ENCODE results near the gene TAS2R40.

TAS2R40 gene

GRCh38 chr7:143222782-143223181 is 945 bp downstream of the TAS2R40 start:
- in situ Hi-C loops (cut with HindIII; ENCODE audit: low sequenced_read_pairs), result no loop called here

- in situ Hi-C loops (cut with HindIII; ENCODE audit: low sequenced_read_pairs), result no loop called here
Measured at GRCh38 chr7:143223784-143224183, 1.9 kb downstream of the TAS2R40 start.

DNA sequence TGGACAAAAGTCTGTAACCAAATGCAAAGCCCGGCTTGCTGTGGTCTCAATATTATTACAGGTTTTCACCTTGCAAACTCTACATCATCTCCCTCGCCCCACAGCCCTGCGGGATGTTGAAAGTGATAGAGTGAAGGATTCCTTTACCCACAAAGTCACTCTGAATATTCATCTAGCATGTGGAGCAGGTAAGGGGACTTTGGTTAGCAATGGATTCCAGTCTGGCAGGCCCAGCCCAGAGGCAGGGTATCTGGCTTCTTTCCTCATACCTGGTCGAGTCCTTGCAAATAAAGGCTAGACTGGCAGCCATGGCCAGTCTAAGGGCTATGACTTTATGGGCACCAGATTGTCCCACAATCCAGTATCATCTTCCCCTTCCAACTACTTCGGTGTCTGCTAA is 3.2 kb downstream of the TAS2R40 start:
- in situ Hi-C loops (cut with HindIII; ENCODE audit: low sequenced_read_pairs), result no loop called here

- in situ Hi-C loops (cut with HindIII; ENCODE audit: low sequenced_read_pairs), result no loop called here
Measured at GRCh38 chr7:143227806-143228205, 6.0 kb downstream of the TAS2R40 start.

DNA sequence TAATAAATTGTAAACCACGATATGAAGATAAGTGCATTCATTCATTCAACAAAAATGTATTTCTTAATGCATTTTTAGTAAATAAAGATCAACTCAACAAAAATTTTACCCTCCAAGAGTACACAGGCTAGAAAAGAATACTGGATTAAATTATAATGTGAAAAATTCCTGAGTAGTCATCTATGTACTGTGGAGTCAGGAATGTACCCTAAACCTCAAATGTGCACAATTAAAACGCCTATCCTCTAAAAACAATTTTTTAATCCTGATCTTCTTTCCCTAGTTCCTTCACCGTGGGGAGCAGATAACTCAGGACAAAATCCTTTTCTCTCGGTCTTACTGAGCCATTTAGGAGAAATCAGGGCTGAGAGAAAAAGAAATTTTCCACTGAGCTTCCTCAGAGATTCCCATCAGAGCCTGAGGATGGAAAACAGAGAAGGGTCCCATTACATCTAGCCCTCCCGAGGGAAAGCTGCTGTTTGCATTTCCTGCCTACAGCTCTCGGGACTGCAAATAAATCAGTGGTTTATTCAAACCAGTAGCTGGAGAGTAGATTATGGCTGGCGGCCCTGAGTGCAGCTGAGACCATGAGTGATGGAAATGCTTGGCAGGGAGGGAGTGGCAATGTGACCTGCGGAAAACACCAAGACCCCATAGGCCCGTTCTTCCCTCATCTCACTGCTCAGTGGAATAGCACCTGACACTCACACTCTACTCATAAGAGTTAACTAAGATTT is 7.4 kb downstream of the TAS2R40 start:
- in situ Hi-C loops (cut with HindIII; ENCODE audit: low sequenced_read_pairs), result no loop called here

DNA sequence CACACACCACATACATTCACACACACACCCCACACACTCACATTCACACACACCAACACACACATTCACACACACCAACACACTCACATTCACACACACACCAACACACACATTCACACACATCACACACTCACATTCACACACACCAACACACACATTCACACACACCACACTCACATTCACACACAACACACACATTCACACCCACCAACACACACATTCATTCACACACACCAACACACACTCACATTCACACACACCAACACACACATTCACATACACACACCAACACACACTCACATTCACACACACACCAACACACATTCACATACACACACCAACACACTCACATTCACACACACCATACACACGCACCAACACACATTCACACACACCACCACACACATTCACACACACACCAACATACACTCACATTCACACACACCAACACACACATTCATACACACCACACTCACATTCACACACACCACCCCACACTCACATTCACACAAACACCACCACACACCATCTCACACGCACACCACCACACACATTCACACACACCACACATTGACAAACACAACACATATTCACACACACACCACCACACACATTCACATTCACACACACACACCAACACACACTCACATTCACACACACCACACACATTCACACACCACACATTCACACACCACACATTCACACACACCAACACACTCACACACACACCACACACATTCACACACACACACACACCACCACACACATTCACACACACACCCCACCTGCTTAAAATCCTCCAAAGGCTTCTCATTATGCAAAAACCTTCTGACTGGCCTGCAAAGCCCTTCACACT is 9.0 kb downstream of the TAS2R40 start:
- in situ Hi-C loops (cut with HindIII; ENCODE audit: low sequenced_read_pairs), result no loop called here

DNA sequence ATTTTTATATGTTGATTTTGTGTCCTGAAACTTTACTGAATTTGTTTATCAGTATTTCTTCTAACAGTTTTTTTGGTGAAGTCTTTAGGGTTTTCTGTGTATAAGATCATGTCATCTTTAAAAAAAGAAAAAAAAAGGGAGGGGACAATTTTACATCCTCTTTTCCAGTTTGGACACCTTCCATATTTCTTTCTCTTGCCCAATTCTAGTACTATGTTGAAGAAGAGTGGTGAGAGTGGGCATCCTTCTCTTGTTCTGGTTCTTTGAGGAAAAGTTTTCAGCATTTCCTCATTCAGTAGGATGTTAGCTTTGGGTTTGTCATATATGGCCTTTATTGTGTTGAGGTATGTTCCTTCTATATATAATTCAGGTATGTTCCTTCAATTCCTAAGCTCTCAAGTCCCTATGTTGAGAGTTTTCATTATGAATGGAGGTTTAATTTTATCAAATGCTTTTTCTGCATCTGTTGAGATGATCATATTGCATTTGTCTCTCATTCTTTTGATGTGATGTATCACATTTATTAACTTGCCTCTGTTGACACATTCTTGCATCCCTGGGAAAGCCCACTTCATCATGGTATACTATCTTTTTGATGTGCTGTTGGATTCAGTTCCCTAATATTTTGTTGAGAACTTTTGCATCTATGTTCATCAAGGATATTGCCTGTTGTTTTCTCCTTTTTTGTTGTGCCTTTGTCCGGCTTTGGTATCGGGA is 12.1 kb downstream of the TAS2R40 start:
- in situ Hi-C loops (cut with HindIII; ENCODE audit: low sequenced_read_pairs), result no loop called here

GRCh38 chr7:143234533-143234875 is 12.7 kb downstream of the TAS2R40 start:
- in situ Hi-C loops (cut with HindIII; ENCODE audit: low sequenced_read_pairs), result no loop called here

- in situ Hi-C loops (cut with HindIII; ENCODE audit: low sequenced_read_pairs), result no loop called here
Measured at GRCh38 chr7:143235561-143235960, 13.7 kb downstream of the TAS2R40 start.

DNA sequence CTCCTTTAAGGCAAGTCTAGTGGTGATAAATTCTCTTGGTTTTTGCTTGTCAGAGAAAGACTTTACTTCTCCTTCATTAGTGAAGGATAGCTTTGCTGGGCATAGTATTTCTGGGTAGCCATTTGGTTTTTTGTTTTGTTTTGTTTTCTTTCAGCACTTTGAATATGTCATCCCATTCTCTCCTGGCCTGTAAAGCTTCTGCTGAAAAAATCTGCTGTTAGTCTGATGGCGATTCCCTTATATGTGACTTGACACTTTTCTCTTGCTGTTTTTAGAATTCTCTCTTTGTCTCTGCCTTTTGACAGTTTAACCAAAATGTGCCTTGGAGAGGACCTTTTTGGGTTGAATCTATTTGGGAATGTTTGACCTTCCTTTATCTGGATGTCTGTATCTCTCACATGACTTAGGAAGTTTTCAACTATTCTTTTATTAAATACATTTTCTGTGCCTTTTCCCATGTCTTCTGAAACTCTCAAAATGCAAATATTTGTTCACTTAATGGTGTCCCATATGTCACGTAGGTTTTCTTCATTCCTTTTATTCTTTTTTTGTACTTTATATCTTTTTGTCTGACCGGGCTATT is 14.7 kb downstream of the TAS2R40 start:
- in situ Hi-C loops (cut with HindIII; ENCODE audit: low sequenced_read_pairs), result no loop called here

- in situ Hi-C loops (cut with HindIII; ENCODE audit: low sequenced_read_pairs), result no loop called here
Measured at GRCh38 chr7:143237366-143237765, 15.5 kb downstream of the TAS2R40 start.

- in situ Hi-C loops (cut with HindIII; ENCODE audit: low sequenced_read_pairs), result no loop called here
Measured at GRCh38 chr7:143238289-143238980, 16.6 kb downstream of the TAS2R40 start.

DNA sequence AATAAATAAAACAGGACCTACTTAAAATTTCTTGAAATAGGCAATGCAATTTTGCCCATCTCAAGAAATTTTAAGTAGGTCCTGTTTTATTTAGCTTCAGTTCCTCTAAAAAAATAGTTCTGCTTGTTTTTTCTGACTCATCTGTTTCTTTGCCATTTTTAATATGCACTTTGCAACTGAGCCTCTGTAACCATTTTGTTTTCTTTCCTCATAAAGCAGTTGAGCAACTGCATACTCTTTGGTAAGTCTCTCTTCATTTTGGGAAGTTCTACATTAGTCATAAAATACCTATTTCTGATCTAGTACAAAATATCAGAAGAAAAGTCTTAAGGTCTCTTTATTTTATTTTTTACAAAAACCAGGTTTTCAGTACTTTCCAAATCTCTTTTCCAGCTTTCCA is 18.0 kb downstream of the TAS2R40 start:
- in situ Hi-C loops (cut with HindIII; ENCODE audit: low sequenced_read_pairs), result loop anchor here (10.0 kb wide), 1 partner anchor 65 kb away; no protein-coding TSS in a partner anchor

- in situ Hi-C loops (cut with HindIII; ENCODE audit: low sequenced_read_pairs), result loop anchor here (10.0 kb wide), 1 partner anchor 64 kb away; no protein-coding TSS in a partner anchor
Measured at GRCh38 chr7:143240291-143241168, 18.7 kb downstream of the TAS2R40 start.

- in situ Hi-C loops (cut with HindIII; ENCODE audit: low sequenced_read_pairs), result loop anchor here (10.0 kb wide), 1 partner anchor 62 kb away; no protein-coding TSS in a partner anchor
Measured at GRCh38 chr7:143242306-143242705, 20.5 kb downstream of the TAS2R40 start.

DNA sequence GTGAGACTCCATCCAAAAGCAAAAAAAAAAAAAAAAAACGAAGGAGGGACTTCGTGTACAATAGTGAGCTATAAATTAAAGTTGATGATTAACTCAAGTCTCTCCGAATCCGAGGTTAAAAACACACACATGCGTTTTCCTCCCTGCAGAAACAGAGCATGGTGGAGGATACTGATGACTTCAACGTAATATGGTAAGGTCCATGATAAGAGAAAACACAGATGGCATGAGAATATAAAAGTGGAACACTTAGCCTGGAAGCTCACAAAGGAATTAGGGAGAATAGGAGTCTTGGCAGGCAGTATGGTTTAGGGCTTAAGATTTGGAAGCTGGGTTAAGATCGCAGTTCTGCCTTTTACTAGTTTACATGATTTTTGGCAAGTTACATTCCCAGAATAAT is 21.3 kb downstream of the TAS2R40 start:
- in situ Hi-C loops (cut with HindIII; ENCODE audit: low sequenced_read_pairs), result loop anchor here (10.0 kb wide), 1 partner anchor 62 kb away; no protein-coding TSS in a partner anchor

DNA sequence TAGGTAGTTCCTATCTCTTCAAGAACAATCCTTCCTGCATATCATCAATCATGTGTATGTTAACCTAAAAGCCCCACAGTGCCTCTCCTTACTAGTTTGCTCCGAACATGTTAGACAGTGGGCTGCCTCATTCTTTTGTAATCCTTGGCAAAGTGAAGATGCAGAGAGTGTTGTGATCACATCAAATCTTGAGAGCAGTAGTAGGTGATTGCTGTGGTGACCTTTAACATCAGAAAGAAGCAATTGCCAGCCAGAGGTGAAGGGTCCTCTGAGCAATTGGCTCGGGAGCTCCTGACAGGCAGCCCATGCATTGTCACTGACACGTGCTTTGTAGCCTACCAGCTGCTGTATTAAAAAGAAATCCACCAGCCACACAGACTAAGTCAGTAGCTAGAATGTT is 21.8 kb downstream of the TAS2R40 start:
- in situ Hi-C loops (cut with HindIII; ENCODE audit: low sequenced_read_pairs), result loop anchor here (10.0 kb wide), 1 partner anchor 61 kb away; no protein-coding TSS in a partner anchor

DNA sequence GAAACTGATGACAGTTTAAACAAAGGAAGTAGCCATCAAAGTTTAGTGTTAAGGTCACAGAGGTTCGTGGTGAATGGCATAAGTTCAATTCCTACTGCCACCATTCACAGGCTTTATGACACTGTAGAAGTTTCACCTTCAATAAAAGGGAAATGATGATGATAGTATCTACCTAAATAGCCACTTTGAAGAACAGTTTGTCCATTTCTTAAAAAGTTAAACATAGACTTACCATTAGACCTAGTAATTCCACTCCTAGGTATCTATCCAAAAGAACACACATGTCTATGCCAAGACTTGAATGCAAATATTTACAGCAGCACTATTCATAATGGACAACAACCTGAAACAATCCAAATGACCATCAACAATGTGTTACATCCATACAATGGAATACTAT is 22.5 kb downstream of the TAS2R40 start:
- in situ Hi-C loops (cut with HindIII; ENCODE audit: low sequenced_read_pairs), result loop anchor here (10.0 kb wide), 1 partner anchor 60 kb away; no protein-coding TSS in a partner anchor

DNA sequence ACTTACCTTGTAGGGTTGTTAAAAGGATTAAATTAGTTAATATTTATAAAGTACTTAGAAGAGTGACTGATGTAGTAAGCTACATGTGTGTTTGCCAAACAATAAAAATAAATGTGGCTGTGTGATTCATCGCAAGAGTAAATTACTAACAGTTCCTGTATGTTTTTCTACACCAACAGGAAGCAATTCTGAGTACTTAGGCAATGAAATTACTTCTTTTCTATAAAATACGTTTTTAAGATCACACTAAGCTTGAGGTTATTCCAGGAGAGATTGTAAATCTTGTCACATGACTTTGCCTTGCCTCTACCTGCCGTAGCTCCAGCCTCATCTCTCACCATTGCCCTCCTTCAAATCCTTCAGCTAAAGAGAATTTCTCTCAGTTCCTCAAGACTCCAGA is 23.3 kb downstream of the TAS2R40 start:
- in situ Hi-C loops (cut with HindIII; ENCODE audit: low sequenced_read_pairs), result loop anchor here (10.0 kb wide), 1 partner anchor 60 kb away; no protein-coding TSS in a partner anchor

All from endothelial cell of hepatic sinusoid (primary cell).